Measurements from ENCODE around the gene SIGLEC11.

- TF ChIP-seq CTCF (IDR thresholded peaks at IDR 0.05; ENCODE audit: low read length) (no peak), EZH2 (IDR thresholded peaks at IDR 0.05; ENCODE audit: borderline replicate concordance, low read length) (no peak)
These were observed 28.2 kb downstream of the SIGLEC11 start for GRCh38 chr19:49932731-49933131.

Measured in OCI-LY1 (cell line).